ENCODE data around the gene NXNL1. TPM values are rescaled to one million over a fixed set of nuclear protein-coding genes. Genes with fewer than 3 reads are reported as not detected.

NXNL1 gene
- total RNA-seq, 4 donors from 2014 or later = 0.44 TPM; not detected in 3

- Histone ChIP-seq H3K9me3 (no peaks in the 10 kb centered on the region), H3K27ac (no peak overlapping the region), H3K4me1 (peaks cover 0 to 20% (median 2%) of the 10 kb centered on the region in 4 donors), H3K4me3 (no peak overlapping the region), H3K27me3 (peaks cover 0 to 85% of the 10 kb centered on the region in 2 donors), H3K36me3 (no peaks in the 10 kb centered on the region)
- no peak for DNase-seq (ENCODE audit: low spot score in 2 of 2)
- WGBS, 2 donors = 25 to 28% methylated on average over 6 of the region's 6 CpGs
- TF ChIP-seq POLR2A (IDR thresholded peaks at IDR 0.05) = no peak
- TF ChIP-seq EP300 (IDR thresholded peaks at IDR 0.05) = no peak
- TF ChIP-seq CTCF (IDR thresholded peaks at IDR 0.05) = no peak
These were observed 3.1 kb downstream of the NXNL1 start for GRCh38 chr19:17457616-17458015.

GRCh38 chr19:17456127-17456526, 4.6 kb downstream of the NXNL1 start:
- H3K4me3 ChIP-seq = no peak overlapping the region
- no peak for TF ChIP-seq CTCF (IDR thresholded peaks at IDR 0.05)
- no peak for TF ChIP-seq POLR2A (IDR thresholded peaks at IDR 0.05)
- TF ChIP-seq EP300 (IDR thresholded peaks at IDR 0.05) = no peak
- peaks cover 0 to 20% (median 2%) of the 10 kb centered on the region in 4 donors for H3K4me1 ChIP-seq
- H3K27me3 ChIP-seq = peaks cover 0 to 81% of the 10 kb centered on the region in 2 donors
- no peaks in the 10 kb centered on the region for H3K9me3 ChIP-seq
- WGBS, 2 donors = 55 to 63% methylated on average over 11 of the region's 11 CpGs
- DNase-seq (ENCODE audit: low spot score in 2 of 2) = no peak
- no peak overlapping the region for H3K27ac ChIP-seq
- H3K36me3 ChIP-seq = no peaks in the 10 kb centered on the region

- Histone ChIP-seq H3K27ac (no peak overlapping the region), H3K4me3 (no peak overlapping the region), H3K27me3 (peaks cover 0 to 81% of the 10 kb centered on the region in 2 donors), H3K9me3 (no peaks in the 10 kb centered on the region), H3K4me1 (peaks cover 0 to 20% (median 2%) of the 10 kb centered on the region in 4 donors), H3K36me3 (no peaks in the 10 kb centered on the region)
- no peak for DNase-seq (ENCODE audit: low spot score in 2 of 2)
- 21 to 25% methylated on average over 26 of the region's 58 CpGs for WGBS, 2 donors
- no peak for TF ChIP-seq POLR2A (IDR thresholded peaks at IDR 0.05)
- TF ChIP-seq CTCF (IDR thresholded peaks at IDR 0.05) = no peak
- TF ChIP-seq EP300 (IDR thresholded peaks at IDR 0.05) = no peak
These were observed 5.2 kb downstream of the NXNL1 start for GRCh38 chr19:17455308-17456123.

- Histone ChIP-seq H3K4me1 (peaks cover 0 to 20% (median 2%) of the 10 kb centered on the region in 4 donors), H3K36me3 (no peaks in the 10 kb centered on the region), H3K27me3 (peaks cover 0 to 77% of the 10 kb centered on the region in 2 donors), H3K9me3 (no peaks in the 10 kb centered on the region), H3K4me3 (no peak overlapping the region), H3K27ac (no peak overlapping the region)
- WGBS, 2 donors = 10 to 12% methylated on average over 12 to 13 of the region's 13 CpGs
- DNase-seq (ENCODE audit: low spot score in 2 of 2) = no peak
- no peak for TF ChIP-seq POLR2A (IDR thresholded peaks at IDR 0.05)
- TF ChIP-seq CTCF (IDR thresholded peaks at IDR 0.05) = no peak
- no peak for TF ChIP-seq EP300 (IDR thresholded peaks at IDR 0.05)
These were observed 6.1 kb downstream of the NXNL1 start for GRCh38 chr19:17454576-17455071.

GRCh38 chr19:17451820-17452219, 8.9 kb downstream of the NXNL1 start:
- Histone ChIP-seq H3K4me3 (no peak overlapping the region), H3K27ac (no peak overlapping the region), H3K9me3 (no peaks in the 10 kb centered on the region), H3K27me3 (peaks cover 0 to 56% of the 10 kb centered on the region in 2 donors), H3K4me1 (peaks cover 0 to 34% (median 9%) of the 10 kb centered on the region in 4 donors), H3K36me3 (no peaks in the 10 kb centered on the region)
- TF ChIP-seq POLR2A (IDR thresholded peaks at IDR 0.05) = no peak
- no peak for TF ChIP-seq EP300 (IDR thresholded peaks at IDR 0.05)
- TF ChIP-seq CTCF (IDR thresholded peaks at IDR 0.05) = no peak
- WGBS, 2 donors = 89% methylated on average over 4 of the region's 4 CpGs
- DNase-seq (ENCODE audit: low spot score in 2 of 2) = no peak
